ENCODE data around the gene JPH4.

- TF ChIP-seq EZH2 (IDR thresholded peaks at IDR 0.05; ENCODE audit: low read length, missing control alignments) (no peak), CTCF (conservative IDR thresholded peaks at IDR 0.05 in 1 of 2, IDR thresholded peaks at IDR 0.05 in 1 of 2; ENCODE audit: low read depth in 1 of 2, low read length in 2 of 2) (no peak)
Measured at GRCh38 chr14:23524954-23525353, 53.6 kb downstream of the JPH4 start.
